Activated CD4-positive, alpha-beta memory T cell treated with anti-CD3 and anti-CD28 coated beads for 36 hours (primary cell): ENCODE results near the gene SSTR3. TPM values are rescaled to one million over a fixed set of nuclear protein-coding genes. Genes with fewer than 3 reads are reported as not detected.
A peak's percentile ranks its signal among the peaks of the same experiment; 100 is the strongest.
"Not testable (repeated sequence)": the region's sequence is repeated elsewhere in the genome, so short reads cannot be mapped to it uniquely, and the experiment has no call there.

Experiments used
- CTCF ChIA-PET: fragments of 350-600 bp; sonication (Branson Sonifier 250); formaldehyde crosslinking; loops from one replicate; lab custom pipeline; 2021; ENCODE audit warnings: antibody characterized with exemption, inconsistent platforms; lab: Charles Lee
- POLR2A ChIA-PET: fragments of 350-600 bp; sonication (Branson Sonifier 250); formaldehyde crosslinking; loops from one replicate; lab custom pipeline; 2021; ENCODE audit warnings: antibody characterized with exemption; lab: Charles Lee
- DNase-seq: peaks from one replicate; pipeline ENCODE4 v3.0.0-alpha.2; 2020
- H3K27ac Mint-ChIP-seq: one replicate; pipeline ENCODE4 v1.8.0; 2021; ENCODE audit warnings: mixed read lengths
- H3K27me3 Mint-ChIP-seq: one replicate; pipeline ENCODE4 v1.8.0; 2021; ENCODE audit warnings: mixed read lengths
- H3K36me3 Mint-ChIP-seq: one replicate; pipeline ENCODE4 v1.8.0; 2021; ENCODE audit warnings: mixed read lengths
- H3K4me1 Mint-ChIP-seq: one replicate; pipeline ENCODE4 v1.8.0; 2021; ENCODE audit warnings: low read depth, mixed read lengths
- H3K4me3 Mint-ChIP-seq: one replicate; pipeline ENCODE4 v1.8.0; 2021; ENCODE audit warnings: mild to moderate bottlenecking, mixed read lengths
- H3K9me3 Mint-ChIP-seq: one replicate; pipeline ENCODE4 v1.8.0; 2021; ENCODE audit warnings: mixed read lengths
- intact Hi-C: fragments of 100-400 bp; cut with micrococcal nuclease; formaldehyde crosslinking; loops from one replicate; pipeline ENCODE4 v1.15.1; 2023
- total RNA-seq, 2 experiments: library from RNA; stranded (reverse); gene quantifications; one replicate each; pipeline ENCODE4 v1.2.3, GENCODE V29; 2021

SSTR3 gene
- total RNA-seq, 2 experiments from 2014 or later = 8.5 to 9.3 TPM

- intact Hi-C loops = no loop called here
- peaks cover 15% of the 10 kb centered on the region for H3K4me1 Mint-ChIP-seq
- H3K27me3 Mint-ChIP-seq = no peaks in the 10 kb centered on the region
- H3K27ac Mint-ChIP-seq = no peak overlapping the region
- POLR2A ChIA-PET = interaction anchor here (1.3 to 1.4 kb wide), 2 partner anchors 8 to 10 kb away, joined by 5 to 6 read pairs; no protein-coding TSS in a partner anchor
- no peaks in the 10 kb centered on the region for H3K9me3 Mint-ChIP-seq
- no peak for DNase-seq
- no peak overlapping the region for H3K4me3 Mint-ChIP-seq
- CTCF ChIA-PET = interaction anchor here (0.7 to 1.9 kb wide), 2 partner anchors 9 to 12 kb away, joined by 4 to 10 read pairs; no protein-coding TSS in a partner anchor
- H3K36me3 Mint-ChIP-seq = peaks cover 2% of the 10 kb centered on the region
These were observed 3.7 kb downstream of the SSTR3 start for GRCh38 chr22:37208401-37209139.

DNA sequence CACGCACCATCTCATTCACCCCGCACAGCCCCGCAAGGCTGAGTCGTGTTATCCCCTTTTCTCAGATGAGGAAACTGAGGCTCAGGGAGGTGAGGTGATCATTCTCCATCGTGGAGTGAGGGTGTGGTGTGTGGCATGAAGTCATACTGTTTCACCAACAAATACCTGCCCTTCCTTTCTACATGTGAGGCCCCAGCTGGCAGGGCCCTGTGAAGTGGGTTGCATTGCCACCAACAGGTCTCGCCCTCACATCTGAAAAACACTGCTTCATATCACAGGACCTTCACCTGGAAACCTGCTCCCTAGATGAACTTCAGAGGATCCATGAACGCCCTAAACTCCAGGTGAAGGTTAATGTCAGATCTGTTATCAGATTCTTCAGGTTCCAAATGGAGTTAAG is 4.3 kb downstream of the SSTR3 start:
- Mint-ChIP-seq H3K4me3 (no peak overlapping the region), H3K27ac (no peak overlapping the region), H3K4me1 (peaks cover 15% of the 10 kb centered on the region), H3K27me3 (no peaks in the 10 kb centered on the region), H3K9me3 (no peaks in the 10 kb centered on the region), H3K36me3 (no peaks in the 10 kb centered on the region)
- DNase-seq = no peak
- intact Hi-C loops = no loop called here
- POLR2A ChIA-PET = interaction anchor here (1.3 to 1.4 kb wide), 2 partner anchors 8 to 11 kb away, joined by 5 to 6 read pairs; no protein-coding TSS in a partner anchor
- CTCF ChIA-PET = interaction anchor here (0.7 to 1.9 kb wide), 2 partner anchors 8 to 12 kb away, joined by 4 to 10 read pairs; no protein-coding TSS in a partner anchor

DNA sequence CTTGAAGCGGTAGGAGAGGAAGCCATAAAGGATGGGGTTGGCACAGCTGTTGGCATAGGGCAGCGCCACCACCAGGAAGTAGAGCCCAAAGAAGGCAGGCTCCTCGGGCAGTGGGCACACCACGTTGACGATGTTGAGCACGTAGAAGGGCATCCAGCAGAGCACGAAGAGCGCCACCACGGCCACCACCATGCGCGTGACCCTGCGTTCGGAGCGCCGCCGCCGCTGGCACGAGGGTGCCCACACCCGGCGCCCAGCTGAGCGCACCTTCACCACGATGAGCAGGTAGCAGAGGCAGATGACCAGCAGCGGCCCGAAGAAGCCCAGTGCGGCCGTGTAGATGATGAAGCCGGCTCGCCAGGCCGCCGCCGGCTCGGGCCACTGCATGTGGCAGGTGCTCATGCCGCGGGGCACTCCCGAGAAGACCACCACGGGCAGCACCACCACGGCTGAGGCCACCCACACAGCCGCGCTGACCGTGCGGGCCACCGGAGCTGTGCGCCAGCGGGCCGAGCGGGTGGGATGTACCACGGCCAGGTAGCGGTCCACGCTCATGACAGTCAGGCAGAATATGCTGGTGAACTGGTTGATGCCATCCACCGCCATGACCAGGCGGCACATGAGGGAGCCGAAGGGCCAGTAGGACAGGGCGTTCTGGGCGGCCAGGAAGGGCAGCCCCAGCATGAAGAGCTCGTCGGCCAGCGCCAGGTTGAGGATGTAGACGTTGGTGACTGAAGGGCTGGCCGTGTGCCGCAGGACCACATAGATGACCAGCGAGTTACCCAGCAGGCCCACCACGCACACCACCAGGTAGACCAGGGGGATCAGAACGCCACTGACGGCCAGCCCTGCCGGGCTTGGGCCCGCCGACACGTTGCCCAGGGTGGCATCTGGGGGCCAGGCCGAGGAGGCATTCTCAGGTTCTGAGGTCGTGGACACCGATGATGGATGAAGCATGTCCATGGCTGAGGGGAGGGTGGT is 5.1 kb downstream of the SSTR3 start:
- intact Hi-C loops = no loop called here
- Mint-ChIP-seq H3K27ac (no peak overlapping the region), H3K36me3 (no peaks in the 10 kb centered on the region), H3K27me3 (no peaks in the 10 kb centered on the region), H3K9me3 (no peaks in the 10 kb centered on the region), H3K4me1 (peaks cover 13% of the 10 kb centered on the region), H3K4me3 (no peak overlapping the region)
- DNase-seq = no peak
- CTCF ChIA-PET = interaction anchor here (1.9 kb wide), 1 partner anchor 8 kb away, joined by 10 read pairs; no protein-coding TSS in a partner anchor
- POLR2A ChIA-PET = no interaction called here

DNA sequence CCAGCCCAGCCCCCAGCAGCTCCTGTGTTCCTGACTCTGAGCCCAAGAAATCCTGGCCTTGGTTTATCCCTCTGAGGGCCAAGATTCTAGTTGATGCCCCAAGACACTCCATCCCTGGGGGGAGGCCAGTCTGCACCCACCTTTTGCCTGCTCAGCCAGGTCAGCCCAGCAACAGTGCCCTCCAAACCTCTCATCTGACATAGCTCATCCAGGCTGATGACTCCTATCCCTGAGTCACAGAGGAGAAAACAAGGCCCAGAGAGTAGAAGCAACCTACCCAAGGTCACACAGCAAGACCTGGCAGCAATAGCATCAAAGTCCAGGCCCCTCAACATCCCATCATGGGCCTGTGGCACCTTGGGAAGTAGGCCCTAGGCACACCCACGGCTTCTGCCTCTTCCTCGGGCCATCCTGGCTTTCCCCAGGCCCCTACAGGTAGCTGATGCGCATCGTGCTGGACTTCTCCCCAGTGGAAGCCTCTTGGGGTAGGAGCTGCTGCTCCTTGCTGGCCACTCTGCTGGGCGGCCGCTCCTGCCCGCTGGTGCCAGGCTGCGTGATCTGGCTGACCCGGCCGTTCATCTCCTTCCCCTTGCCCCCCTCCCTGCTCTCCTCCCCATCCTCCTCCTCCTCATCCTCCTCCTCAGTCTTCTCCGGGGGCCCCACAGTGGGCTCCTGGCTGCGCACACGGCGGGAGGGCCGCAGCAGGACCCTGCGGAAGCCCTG is 6.0 kb downstream of the SSTR3 start:
- Mint-ChIP-seq H3K27ac (no peak overlapping the region), H3K9me3 (no peaks in the 10 kb centered on the region), H3K36me3 (no peaks in the 10 kb centered on the region), H3K4me3 (no peak overlapping the region), H3K4me1 (peaks cover 15% of the 10 kb centered on the region), H3K27me3 (no peaks in the 10 kb centered on the region)
- POLR2A ChIA-PET = no interaction called here
- CTCF ChIA-PET = interaction anchor here (0.5 to 1.3 kb wide), 3 partner anchors 13 to 59 kb away, joined by 3 to 4 read pairs (median 4); no protein-coding TSS in a partner anchor
- intact Hi-C loops = no loop called here
- no peak for DNase-seq

DNA sequence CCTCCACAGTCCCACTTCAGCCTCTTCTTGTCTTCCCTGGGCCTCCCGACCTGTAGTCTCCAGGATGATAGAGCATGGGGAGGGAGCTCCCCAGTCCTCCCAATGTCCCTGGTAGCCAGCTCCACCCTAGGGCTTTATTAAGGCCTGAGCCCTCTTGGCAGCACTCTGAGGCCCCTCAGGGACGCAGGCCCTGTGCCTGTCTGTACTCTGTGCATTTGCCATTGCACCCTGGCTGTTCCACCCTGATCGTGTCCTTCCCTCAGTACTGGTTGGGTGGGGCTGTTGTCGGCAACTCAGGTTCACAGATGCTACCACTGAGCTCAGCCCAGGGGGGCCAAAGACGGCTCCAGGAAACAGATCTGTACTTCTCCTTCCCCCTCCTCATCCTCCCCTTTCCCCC is 7.2 kb downstream of the SSTR3 start:
- H3K27ac Mint-ChIP-seq = no peak overlapping the region
- no peaks in the 10 kb centered on the region for H3K27me3 Mint-ChIP-seq

GRCh38 chr22:37204045-37204655 is 8.1 kb downstream of the SSTR3 start:
- no peak for DNase-seq
- H3K36me3 Mint-ChIP-seq = no peaks in the 10 kb centered on the region
- POLR2A ChIA-PET = no interaction called here
- H3K4me3 Mint-ChIP-seq = no peak overlapping the region
- CTCF ChIA-PET = no interaction called here
- H3K9me3 Mint-ChIP-seq = no peaks in the 10 kb centered on the region
- intact Hi-C loops = no loop called here
- peaks cover 26% of the 10 kb centered on the region for H3K4me1 Mint-ChIP-seq
- H3K27ac Mint-ChIP-seq = peak overlapping the region; percentile 45
- no peaks in the 10 kb centered on the region for H3K27me3 Mint-ChIP-seq

More for the DNA sequence above, 7.2 kb downstream of the SSTR3 start:
- ChIA-PET POLR2A (no interaction called here), CTCF (interaction anchor here (1.2 to 1.3 kb wide), 2 partner anchors 14 to 55 kb away, joined by 3 to 4 read pairs; no protein-coding TSS in a partner anchor)
- Mint-ChIP-seq H3K9me3 (no peaks in the 10 kb centered on the region), H3K4me3 (no peak overlapping the region), H3K4me1 (peaks cover 20% of the 10 kb centered on the region), H3K36me3 (no peaks in the 10 kb centered on the region)
- intact Hi-C loops = no loop called here
- no peak for DNase-seq

DNA sequence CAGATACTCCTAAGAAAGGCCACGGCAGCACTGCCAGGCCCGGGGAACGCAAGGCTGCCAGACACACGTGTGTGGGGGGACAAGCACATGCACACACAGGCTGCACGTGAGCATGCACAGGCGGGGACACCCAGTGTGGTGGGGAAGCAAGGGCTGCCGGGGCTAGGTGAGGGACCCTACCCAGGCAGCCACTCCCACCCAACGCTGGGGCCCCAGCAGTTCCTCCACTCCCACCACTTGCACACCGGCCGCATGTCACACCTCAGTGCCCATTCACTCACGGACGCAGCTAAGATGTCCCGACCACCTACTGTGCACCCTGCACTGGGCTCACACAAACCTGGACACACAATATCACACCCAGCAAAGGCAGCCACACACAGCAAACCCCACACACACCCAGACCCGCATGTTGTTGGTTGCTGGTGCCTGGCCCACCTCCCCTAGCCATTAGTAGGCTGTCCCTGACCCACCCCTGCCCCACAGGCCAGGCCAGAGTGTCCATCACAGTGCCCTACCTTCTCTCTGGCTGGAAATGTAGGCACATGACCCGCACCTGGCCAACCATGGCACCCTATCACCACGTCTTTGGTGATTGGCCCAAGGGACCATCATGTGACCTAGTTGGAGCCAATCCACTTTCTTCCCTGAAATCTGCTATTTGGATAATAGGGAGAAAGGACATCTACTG is 8.8 kb downstream of the SSTR3 start:
- H3K36me3 Mint-ChIP-seq = no peaks in the 10 kb centered on the region
- H3K27me3 Mint-ChIP-seq = no peaks in the 10 kb centered on the region
- no peak overlapping the region for H3K27ac Mint-ChIP-seq
- H3K4me1 Mint-ChIP-seq = peaks cover 21% of the 10 kb centered on the region
- intact Hi-C loops = no loop called here
- no peaks in the 10 kb centered on the region for H3K9me3 Mint-ChIP-seq
- H3K4me3 Mint-ChIP-seq = no peak overlapping the region
- ChIA-PET CTCF (interaction anchor here (5.2 kb wide), 1 partner anchor 56 kb away, joined by 38 read pairs; no protein-coding TSS in a partner anchor), POLR2A (no interaction called here)
- no peak for DNase-seq

DNA sequence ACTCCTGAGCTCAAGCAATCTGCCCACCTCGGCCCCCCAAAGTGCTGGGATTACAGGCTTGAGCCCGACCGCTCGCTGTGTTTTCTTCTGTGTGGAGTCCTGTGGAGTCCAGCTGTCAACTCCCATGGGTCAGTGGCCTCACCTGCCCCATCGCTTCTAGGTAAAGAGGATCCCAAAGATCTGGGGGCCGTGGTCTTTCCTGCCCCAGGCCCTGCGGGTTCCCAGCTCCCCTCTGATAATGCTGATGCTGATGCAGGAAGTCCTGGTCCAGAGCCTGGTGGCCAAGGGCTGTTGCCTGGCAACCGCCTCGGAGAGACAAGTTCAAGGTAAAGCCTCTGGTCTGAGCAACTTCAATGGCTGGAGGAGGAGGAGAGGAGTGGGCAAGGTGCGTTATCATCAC is 9.6 kb downstream of the SSTR3 start:
- POLR2A ChIA-PET = no interaction called here
- DNase-seq = no peak
- Mint-ChIP-seq H3K4me1 (peaks cover 23% of the 10 kb centered on the region), H3K27me3 (no peaks in the 10 kb centered on the region), H3K27ac (no peak overlapping the region), H3K4me3 (no peak overlapping the region), H3K9me3 (no peaks in the 10 kb centered on the region), H3K36me3 (no peaks in the 10 kb centered on the region)
- CTCF ChIA-PET = interaction anchor here (5.2 kb wide), 1 partner anchor 57 kb away, joined by 38 read pairs; no protein-coding TSS in a partner anchor
- intact Hi-C loops = no loop called here

DNA sequence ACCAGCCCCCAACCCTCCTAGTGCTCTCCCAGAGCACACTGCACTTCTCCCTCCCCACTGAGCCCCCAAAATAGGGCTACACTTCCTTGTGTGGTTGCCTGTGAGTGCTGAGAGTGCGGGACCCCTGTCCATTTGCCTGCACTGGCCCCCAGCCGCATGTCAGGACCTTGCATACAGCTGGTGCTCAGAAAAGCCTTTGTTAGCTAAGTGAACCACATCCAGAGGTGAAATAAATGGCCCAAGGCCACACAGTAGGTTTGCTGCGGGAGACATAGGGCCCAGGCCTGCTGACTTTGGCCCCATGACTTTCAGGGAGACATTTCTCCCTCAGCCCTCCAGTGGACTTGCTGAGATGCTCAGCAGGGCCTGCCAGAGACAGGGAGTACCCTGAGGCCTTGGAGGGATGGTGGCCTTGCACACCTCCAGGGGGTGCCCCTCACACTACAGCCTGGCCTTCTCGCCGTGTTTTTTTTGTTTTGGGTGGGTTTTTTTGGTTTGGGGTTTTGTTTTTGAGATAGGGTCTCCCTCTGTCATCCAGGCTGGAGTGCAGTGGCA is 10.2 kb downstream of the SSTR3 start:
- intact Hi-C loops = no loop called here
- H3K27ac Mint-ChIP-seq = no peak overlapping the region
- no peak overlapping the region for H3K4me3 Mint-ChIP-seq
- no peaks in the 10 kb centered on the region for H3K27me3 Mint-ChIP-seq
- POLR2A ChIA-PET = no interaction called here
- no peaks in the 10 kb centered on the region for H3K9me3 Mint-ChIP-seq
- CTCF ChIA-PET = interaction anchor here (4.0 to 5.6 kb wide), 3 partner anchors 16 to 157 kb away, joined by 38 to 55 read pairs (median 41); no protein-coding TSS in a partner anchor
- no peaks in the 10 kb centered on the region for H3K36me3 Mint-ChIP-seq
- DNase-seq = no peak
- peaks cover 27% of the 10 kb centered on the region for H3K4me1 Mint-ChIP-seq

GRCh38 chr22:37201443-37201820 is 10.8 kb downstream of the SSTR3 start:
- H3K4me3 Mint-ChIP-seq, H3K27ac Mint-ChIP-seq, H3K27me3 Mint-ChIP-seq, intact Hi-C loops, H3K9me3 Mint-ChIP-seq, H3K36me3 Mint-ChIP-seq, DNase-seq: not testable (repeated sequence)
- CTCF ChIA-PET = interaction anchor here (1.0 to 5.6 kb wide), 7 partner anchors 9 to 224 kb away, joined by 3 to 55 read pairs (median 38); no protein-coding TSS in a partner anchor
- POLR2A ChIA-PET = interaction anchor here (1.0 kb wide), 1 partner anchor 18 kb away, joined by 3 read pairs; no protein-coding TSS in a partner anchor
- peaks cover 30% of the 10 kb centered on the region for H3K4me1 Mint-ChIP-seq
